ENCODE data around the gene CDKL1.
"Not testable (repeated sequence)": the region's sequence is repeated elsewhere in the genome, so short reads cannot be mapped to it uniquely, and the experiment has no call there.

The CDKL1 gene

DNA sequence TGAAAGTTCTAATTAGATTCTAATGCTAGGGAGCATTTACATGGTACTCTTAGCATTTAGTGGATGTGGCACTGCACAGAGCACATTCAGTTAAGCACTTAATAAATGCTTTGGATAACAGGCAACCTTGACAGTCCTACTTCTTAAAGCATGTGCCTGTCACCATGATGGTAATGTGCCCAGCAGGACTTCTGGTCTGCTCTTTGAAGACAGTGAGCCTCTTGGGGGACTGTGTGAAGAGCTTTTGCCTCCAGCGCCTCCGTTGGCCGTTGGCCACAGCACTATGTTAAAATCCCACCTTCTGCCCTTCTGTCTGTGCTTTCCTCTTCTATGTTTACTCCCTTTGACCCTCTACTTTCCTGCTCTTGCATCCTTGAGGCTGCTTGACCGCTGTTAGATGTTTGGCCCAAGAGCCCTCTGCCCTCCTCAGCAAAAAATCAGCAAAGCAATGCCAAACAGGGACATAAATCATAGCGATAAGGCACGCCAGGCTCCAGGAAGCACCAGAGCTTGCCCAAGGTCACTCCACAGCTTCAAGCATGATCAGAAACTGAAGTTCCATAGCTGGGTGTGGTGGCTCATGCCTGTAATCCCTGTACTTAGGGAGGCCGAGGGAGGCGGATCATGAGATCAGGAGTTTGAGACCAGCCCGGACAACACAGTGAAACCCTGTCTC lies 8.3 kb downstream of the CDKL1 start:
- DNase-seq (ENCODE audit: low read depth in 2 of 2): no peak

DNA sequence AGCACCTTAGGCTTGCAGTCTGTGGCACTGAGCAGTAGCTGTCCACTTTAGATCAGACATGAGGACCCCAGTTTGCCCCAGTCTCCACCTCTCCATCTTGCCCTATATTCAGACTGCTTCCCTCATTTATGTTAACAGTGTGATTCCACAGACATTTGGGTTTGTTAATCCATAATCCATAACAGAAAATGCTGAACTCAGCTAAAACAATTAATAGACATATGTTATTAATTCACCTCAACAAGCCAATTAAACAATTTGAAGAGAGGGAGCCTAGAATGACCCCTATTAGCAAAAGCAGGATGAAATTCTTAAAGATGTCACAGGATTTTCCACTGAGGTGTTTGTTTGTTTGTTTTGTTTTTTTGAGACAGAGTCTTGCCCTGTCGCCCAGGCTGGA lies 9.1 kb downstream of the CDKL1 start:
- DNase-seq (ENCODE audit: low read depth in 2 of 2): no peak

DNA sequence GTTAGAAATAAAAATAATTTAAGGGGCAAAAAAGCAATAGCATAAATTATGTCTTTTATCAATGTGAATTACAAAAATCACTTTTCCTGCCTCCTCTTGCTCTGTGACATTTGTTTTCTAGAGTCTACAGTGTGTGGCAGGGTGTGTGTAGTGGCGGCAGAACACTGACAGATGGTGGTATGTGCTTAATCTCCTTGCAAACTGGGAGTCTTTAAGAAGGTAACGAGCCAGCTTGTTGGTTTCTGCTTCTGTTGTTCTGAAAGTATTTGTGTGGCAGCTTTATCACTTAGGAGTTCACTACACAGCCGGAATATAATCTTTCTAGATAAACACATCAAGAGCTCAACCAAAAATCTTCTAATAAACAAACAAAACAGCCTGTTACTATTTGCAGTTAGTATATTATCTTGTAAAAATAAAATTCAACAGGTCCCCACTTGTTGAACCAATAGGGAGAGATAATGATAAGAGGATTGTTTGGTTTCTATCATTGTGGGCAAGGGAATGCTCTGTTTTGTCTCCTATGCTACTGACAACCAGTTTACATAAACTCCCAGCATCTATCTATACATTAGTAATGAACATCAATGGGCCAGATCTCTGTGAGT lies 13.0 kb downstream of the CDKL1 start:
- no peak for DNase-seq (ENCODE audit: low read depth in 2 of 2)

DNA sequence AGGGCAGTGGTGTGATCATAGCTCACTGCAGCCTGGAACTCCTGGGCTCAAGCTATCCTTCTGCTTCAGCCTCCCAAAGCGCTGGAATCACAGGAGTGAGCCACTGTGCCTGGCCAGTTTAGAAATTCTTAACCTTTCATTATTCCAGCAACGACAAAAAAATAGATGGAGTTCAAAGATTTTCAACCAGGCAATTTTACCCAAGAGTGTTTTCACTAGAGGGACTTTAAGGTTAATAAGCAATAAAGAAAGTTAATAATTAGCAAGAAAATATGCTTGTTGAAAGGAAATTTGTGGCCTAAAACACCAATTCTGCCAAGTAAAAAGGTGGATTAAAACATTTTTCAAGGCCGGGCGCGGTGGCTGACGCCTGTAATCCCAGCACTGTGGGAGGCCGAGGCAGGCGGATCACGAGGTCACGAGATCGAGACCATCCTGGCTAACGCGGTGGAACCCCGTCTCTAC lies 14.8 kb downstream of the CDKL1 start:
- no peak for DNase-seq (ENCODE audit: low read depth in 2 of 2)

DNA sequence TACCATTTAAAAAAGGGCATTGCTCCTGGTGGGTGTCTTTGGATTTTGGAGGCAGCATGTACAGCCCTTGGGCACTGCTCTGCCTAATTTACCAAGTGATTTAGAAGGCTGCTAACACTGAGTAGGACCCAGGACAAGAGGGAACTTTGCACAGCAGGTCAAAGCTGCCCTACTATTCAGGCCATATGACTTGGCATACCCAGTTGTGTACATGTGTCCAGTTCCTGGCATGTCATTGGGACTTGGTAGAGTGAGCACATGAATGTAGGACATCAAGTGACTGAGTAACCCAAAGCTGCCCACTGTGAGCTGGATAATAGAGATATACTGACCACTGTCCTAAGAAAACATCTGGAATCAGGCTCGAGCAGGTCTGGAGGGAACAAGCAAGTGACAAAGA lies 15.7 kb downstream of the CDKL1 start:
- no peak for DNase-seq (ENCODE audit: low read depth in 2 of 2)

DNA sequence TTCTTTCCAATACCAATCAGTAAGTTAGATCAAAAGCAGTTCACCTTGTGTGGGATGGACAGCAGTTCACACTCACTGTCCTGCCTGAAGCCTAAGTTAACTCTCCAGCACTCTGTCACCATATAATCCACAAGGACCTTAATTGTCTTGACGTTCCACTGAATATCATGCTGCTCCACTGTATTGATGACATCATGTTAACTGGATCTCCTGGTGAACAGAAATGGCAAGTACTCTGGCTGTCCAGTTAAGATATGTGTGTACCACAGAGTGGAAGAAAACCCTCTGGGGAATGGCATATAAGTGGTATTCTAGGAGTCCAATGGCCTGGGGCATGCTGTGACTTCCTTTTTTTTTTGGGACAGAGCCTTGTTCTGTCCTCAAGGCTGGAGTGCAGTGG lies 16.2 kb downstream of the CDKL1 start:
- no peak for DNase-seq (ENCODE audit: low read depth in 2 of 2)

DNA sequence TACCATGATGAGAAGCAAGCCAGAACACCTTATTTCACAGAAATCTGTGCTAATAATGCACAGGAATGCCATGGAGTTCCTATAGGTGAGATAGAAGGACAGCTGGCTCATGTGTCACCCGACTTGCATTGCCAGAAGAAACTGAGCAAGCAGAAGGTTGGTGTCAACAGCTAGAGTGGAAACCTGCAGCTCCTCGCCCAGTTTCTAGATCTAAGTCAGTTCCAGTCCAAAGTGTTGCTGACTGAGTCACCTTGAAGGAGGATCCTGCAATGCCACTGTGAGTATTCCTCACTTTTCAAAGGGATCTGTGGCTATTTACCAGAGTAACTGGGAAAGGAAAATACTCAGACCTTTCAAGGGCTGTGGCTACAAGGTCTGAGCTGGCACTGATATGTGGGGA lies 17.1 kb downstream of the CDKL1 start:
- DNase-seq (ENCODE audit: low read depth in 2 of 2): no peak

DNA sequence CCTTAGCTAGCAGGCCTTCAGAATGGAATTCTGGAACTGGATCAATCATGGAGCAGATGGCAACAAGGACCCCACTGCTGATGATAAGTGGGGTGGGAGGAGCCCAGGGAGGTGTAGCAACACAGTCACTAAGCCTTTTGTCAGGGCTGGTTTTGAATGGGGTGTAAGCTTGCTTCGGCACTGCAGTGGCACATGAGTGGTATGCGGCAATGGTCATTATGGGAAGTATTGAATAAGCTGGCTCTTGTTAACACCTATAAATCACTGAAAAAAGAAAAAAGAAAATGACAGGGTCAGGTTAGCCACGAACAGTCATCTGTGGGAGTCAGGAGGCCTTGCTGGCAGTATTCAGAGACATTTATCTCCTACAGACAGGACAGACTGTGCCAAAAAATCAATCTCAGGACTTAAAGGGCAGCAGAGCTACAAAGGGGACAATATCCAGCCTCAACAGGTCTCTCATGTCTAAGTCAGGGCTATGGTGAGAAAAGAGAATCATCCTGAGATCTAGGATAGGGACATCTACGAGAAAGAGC lies 19.1 kb downstream of the CDKL1 start:
- DNase-seq (ENCODE audit: low read depth in 2 of 2): no peak

DNA sequence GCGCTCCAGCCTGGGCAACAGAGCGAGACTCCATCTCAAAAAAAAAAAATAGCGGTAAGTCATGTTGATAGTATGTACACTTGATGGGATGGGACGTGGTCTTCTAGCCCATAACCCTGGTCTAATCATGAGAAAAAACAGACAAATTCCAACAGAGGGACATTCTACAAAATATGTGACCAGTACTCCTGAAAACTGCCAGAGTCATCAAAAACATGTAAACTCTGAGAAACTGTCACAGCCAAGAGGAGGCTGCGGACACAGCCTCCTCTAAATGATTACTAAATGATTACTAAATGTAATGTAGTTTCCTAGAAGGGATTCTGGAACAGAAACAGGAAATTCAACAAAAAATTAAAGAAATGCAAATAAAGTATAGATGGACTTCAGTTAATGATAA lies 20.9 kb downstream of the CDKL1 start:
- no peak for DNase-seq (ENCODE audit: low read depth in 2 of 2)

DNA sequence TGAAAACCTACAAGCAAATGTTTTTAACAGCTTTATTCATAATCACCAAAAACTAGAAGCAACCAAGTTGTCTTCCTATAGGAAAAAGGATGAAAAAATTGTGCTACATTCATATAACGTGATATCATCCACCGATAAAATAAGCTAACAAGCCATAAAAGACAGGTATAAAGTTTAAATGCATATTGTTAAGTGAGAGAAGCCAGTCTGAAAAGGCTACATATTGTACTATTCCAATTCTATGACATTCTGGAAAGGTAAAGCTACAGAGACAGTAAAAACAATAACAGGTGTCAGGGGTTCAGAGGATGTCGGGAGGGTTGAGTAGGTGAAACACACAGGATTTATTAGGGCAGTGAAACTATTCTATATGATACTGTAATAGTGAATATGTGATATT lies 22.7 kb downstream of the CDKL1 start:
- DNase-seq (ENCODE audit: low read depth in 2 of 2): no peak

DNA sequence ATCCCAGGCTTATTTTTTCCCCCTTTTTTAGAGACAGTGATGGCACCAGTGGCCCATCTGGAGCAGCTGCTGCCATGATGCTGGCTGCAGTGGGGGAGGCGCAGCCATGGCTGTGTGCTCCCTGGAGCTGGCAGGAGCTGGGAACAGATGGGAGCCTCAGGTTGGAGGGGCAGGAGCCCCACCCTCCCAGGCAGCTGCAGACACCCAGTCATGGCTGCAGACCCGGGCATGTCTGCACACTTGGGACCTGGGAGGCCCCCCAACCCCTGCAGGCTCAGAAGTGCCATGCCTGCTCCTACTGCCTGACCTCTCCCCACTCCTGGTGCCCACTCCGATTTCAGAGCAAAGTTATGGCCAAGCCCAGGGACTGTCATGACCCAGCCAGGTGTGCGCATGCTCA lies 25.1 kb downstream of the CDKL1 start:
- no peak for DNase-seq (ENCODE audit: low read depth in 2 of 2)

DNA sequence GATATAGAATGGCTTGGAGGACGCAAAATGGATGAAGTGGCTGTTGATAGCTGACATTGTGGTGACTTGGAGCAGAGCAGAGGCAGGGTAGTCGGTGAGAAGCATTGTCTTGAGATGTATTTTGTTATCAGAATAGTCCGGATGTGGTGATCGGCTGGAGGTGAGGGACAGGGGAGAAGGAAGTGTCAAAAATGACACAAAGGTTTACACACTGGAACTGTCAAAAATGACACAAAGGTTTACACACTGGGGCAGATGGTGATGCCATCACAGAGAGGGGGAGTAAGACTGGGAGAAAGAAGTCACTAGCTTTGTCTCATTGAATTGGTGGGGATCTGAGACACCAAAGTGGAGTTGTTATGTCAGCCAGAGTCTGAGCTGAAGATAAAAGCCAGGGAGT lies 30.1 kb downstream of the CDKL1 start:
- no peak for DNase-seq (ENCODE audit: low read depth in 2 of 2)

DNA sequence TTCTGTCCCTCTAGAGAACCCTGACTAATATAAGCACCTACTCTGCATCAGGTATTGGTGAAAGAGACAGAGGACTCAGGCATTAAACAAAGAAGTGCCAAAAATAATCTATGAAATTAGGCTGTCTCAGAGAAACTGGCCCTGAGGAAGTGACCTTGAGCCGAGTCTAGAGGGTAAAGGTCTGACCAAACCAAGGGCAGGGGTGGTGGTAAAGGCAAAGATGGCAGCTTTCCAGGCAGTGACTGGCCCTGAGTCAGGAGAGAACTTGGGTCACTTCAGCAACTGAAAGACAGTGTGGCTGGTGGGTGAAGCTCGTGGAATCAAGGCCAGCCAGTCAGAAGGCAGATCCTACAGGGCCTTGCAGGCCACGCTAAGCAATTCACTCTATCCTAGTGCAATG lies 30.6 kb downstream of the CDKL1 start:
- no peak for DNase-seq (ENCODE audit: low read depth in 2 of 2)

DNA sequence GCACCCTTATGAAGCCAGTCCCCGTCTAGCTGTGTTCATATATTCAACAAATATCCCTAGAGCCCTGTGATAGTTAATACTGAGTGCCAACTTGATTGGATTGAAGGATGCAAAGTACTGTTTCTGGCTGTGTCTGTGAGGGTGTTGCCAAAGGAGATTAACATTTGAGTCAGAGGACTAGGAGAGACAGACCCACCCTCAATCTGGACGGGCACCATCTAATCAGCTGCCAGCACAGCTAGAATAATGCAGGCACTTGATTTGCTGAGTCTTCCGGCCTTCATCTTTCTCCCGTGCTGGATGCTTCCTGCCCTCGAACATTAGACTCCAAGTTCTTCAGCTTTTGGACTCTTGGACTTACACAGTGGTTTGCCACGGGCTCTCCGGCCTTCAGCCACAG lies 31.1 kb downstream of the CDKL1 start:
- DNase-seq (ENCODE audit: low read depth in 2 of 2): not testable (repeated sequence)

DNA sequence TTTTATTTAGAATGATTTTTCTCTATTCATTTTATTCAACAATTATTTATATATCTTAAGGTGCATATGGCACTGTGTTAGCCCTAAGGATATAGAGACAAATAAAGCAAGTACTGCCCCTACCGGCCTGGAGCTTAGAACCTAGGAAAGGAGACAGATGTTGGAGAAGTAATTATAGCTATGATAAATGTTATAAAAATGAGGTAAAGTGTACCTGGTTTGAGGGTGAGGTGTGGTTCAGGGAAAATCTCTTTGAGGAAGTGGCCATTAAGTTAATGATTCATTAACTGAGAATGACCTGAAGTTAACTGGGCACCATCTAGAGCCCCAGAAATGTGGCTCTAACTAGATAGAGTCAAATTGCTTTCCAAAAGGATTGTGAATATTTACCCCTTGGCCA lies 31.9 kb downstream of the CDKL1 start:
- no peak for DNase-seq (ENCODE audit: low read depth in 2 of 2)

DNA sequence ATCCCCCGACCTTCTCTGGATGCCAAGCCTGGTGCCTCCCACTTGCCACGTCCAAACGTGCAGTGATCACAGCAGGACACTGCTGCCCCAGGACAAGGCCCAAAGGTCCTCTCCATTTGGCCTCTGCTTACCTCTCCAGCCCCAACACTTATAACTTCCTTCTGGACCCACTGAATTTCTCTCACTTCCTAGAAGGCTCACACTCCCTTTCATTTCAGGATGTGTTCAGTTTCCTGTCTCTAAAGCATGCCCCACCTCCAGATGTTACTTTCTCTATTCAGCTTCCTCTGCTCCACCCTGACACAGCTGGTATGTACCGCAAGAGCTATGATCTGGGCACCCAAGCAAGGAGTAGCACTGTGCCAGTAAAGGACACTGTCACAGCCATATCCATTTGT lies 33.0 kb downstream of the CDKL1 start:
- DNase-seq (ENCODE audit: low read depth in 2 of 2): peak in 1 of 2 experiments; percentile 25

DNA sequence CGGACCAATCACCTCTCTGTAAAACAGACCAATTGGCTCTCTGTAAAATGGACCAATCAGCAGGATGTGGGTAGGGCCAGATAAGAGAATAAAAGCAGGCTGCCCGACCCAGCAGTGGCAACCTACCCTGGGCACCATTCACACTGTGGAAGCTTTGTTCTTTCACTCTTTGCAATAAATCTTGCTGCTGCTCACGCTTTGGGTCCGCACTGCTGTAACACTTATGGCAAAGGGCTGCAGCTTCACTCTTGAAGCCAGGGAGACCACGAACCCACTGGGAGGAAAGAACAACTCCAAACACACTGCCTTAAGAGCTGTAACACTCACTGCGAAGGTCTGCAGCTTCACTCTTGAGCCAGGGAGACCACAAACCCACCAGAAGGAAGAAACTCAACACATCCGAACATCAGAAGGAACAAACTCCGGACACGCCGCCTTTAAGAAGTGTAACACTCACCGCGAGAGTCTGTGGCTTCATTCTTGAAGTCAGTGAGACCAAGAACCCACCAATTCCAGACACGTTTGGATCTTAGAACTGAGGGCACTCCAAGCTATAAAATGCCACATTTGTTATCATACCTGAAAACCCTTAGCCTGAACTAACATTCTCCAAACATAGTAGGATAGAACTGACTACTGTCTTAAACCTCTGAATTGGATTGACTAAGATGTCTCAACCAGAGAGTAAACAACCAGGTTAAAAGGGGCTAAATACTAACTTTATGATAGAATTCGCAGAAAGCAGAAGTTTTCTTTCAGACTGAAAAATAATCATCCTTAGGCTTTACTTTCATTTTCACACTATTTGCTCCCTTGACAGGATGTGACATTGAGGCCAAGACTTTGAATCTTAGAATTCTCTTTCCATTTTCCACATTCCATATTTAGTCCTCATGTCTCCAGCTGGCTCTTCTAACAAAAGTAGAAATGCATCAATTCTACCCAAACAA lies 33.6 kb downstream of the CDKL1 start:
- no peak for DNase-seq (ENCODE audit: low read depth in 2 of 2)

DNA sequence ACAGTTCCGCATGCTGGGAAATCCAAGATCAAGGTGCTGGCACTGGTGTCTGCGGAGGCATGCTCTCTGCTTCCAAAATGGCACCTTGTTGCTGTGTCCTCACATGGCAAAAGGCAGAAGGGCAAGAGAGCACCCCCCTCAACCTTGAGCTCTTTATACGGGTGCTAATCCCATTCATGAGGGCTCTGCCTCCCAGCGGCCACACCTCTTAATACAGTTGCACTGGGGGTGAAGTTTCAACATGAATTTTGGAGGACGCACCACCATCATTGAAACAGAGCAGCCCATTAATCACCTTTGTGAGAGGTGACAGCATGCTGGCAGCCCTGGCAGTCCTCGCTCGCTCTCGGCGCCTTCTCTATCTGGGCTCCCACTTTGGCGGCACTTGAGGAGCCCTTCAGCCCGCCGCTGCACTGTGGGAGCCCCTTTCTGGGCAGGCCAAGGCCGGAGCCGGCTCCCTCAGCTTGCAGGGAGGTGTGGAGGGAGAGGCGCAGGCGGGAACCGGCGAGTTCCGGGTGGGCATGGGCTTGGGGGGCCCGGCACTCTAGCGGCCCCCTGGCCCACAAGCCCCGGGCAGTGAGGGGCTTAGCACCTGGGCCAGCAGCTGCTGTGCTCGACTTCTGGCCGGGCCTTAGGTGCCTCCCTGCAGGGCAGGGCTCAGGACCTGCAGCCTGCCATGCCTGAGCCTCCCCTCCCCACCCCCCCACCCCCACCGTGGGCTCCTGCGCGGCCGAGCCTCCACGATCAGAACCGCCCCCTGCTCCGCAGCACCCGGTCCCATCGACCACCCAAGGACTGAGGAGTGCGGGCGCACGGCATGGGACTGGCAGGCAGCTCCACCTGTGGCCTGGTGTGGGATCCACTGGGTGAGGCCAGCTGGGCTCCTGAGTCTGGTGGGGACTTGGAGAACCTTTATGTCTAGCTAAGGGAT lies 34.9 kb downstream of the CDKL1 start:
- not testable (repeated sequence) for DNase-seq (ENCODE audit: low read depth in 2 of 2)

DNA sequence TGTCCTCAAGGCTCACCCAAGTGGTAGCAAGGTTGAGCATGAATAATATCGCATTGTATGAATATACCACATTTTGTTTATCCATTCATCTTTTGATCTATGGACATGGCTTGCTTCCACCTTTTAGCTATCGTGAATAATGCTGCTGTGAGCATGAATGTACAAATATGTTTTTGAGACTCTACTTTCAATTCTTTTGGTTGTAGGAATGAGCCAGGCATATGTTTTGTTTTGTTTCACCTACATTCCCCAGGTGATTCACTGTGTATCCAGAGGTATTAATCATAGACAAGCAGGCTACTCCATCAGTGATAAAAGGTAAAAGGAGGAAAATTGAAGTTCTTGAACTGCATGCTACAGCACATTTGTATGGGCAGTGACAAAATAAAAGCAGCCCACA lies 35.8 kb downstream of the CDKL1 start:
- DNase-seq (ENCODE audit: low read depth in 2 of 2): no peak

DNA sequence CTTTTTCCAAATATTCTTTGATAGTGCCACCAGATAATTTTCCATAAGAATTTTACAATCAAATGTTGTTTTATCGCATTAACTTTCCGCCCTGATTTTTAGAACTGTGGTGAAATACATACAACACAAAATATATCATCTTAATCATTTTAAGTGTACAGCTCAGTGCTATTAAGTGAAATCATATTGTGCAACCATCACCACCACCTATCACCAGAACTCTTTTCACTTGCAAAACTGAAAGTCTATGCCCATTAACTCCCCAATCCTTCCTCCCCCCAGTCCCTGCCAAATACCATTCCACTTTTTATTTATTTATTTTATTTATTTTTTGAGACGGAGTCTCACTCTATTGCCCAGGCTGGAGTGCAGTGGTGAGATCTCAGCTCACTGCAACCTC lies 36.6 kb downstream of the CDKL1 start:
- no peak for DNase-seq (ENCODE audit: low read depth in 2 of 2)

DNA sequence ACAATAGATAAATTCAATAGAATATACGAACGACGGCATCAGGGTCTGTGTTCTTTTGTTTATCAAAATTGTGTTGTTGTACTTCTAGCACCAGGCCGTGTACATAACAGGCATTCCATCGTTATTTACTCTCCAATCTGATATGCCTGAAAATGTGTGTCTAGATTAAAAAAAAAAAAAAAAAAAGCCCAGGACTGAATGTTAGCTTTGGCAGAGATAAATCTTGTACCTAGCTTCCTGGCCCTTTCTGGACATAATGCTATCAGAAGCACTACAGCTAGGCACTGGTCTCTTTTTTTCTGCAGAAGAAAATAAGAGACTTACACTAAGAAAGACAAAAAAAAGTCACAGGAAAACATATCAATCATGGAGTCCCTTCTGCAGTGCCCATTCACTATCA lies 37.0 kb downstream of the CDKL1 start:
- DNase-seq (ENCODE audit: low read depth in 2 of 2): no peak
